HEK293 (cell line): ENCODE results near the gene TGFB1.

Experiments
- BCL6B ChIP-seq: fragments of 450-650 bp; formaldehyde crosslinking; IDR thresholded peaks from 2 replicates; pipeline ENCODE4 v1.5.1; 2017; ENCODE audit warnings: missing biosample characterization, missing genetic modification characterization
- HOXD13 ChIP-seq: sonication (generic); formaldehyde crosslinking; IDR thresholded peaks from 2 replicates; pipeline ENCODE4 v1.8.0; 2022; ENCODE audit warnings: missing genetic modification reagents, borderline replicate concordance
- KLF7 ChIP-seq: fragments of 450-650 bp; formaldehyde crosslinking; IDR thresholded peaks from 2 replicates; pipeline ENCODE4 v1.5.1; 2016; ENCODE audit warnings: missing biosample characterization, missing genetic modification characterization, borderline replicate concordance
- RBAK ChIP-seq: fragments of 450-650 bp; formaldehyde crosslinking; IDR thresholded peaks from 2 replicates; pipeline ENCODE4 v1.5.1; 2016; ENCODE audit warnings: missing biosample characterization, missing genetic modification characterization
- TCF7L2 ChIP-seq: IDR thresholded peaks from 2 replicates; pipeline ENCODE4 v1.6.1; 2011; ENCODE audit warnings: low read depth, mild to moderate bottlenecking, inconsistent platforms, low read length, moderate library complexity, borderline replicate concordance
- YY1 ChIP-seq: fragments of 450-650 bp; formaldehyde crosslinking; IDR thresholded peaks from 2 replicates; pipeline ENCODE4 v1.5.1; 2018; ENCODE audit warnings: missing biosample characterization, missing genetic modification characterization
- ZBTB11 ChIP-seq: fragments of 450-650 bp; formaldehyde crosslinking; conservative IDR thresholded peaks from 2 replicates; pipeline ENCODE4 v1.5.1; 2016; ENCODE audit warnings: low read depth, missing biosample characterization, missing genetic modification characterization
- ZBTB48 ChIP-seq: fragments of 450-650 bp; formaldehyde crosslinking; IDR thresholded peaks from 2 replicates; pipeline ENCODE4 v1.5.1; 2016; ENCODE audit warnings: missing biosample characterization, missing genetic modification characterization
- ZBTB8A ChIP-seq: fragments of 450-650 bp; formaldehyde crosslinking; IDR thresholded peaks from 2 replicates; pipeline ENCODE4 v1.5.1; 2016; ENCODE audit warnings: missing biosample characterization, missing genetic modification characterization
- ZNF114 ChIP-seq: fragments of 450-650 bp; formaldehyde crosslinking; IDR thresholded peaks from 2 replicates; pipeline ENCODE4 v1.5.0; 2017; ENCODE audit warnings: missing biosample characterization, missing genetic modification characterization
- ZNF133 ChIP-seq: fragments of 450-650 bp; formaldehyde crosslinking; IDR thresholded peaks from 2 replicates; pipeline ENCODE4 v1.5.1; 2016; ENCODE audit warnings: missing biosample characterization, missing genetic modification characterization
- ZNF146 ChIP-seq: fragments of 450-650 bp; formaldehyde crosslinking; IDR thresholded peaks from 2 replicates; pipeline ENCODE4 v1.5.1; 2016; ENCODE audit warnings: missing biosample characterization, missing genetic modification characterization
- ZNF155 ChIP-seq: fragments of 450-650 bp; formaldehyde crosslinking; IDR thresholded peaks from 2 replicates; pipeline ENCODE4 v1.5.1; 2016; ENCODE audit warnings: missing biosample characterization, missing genetic modification characterization
- ZNF248 ChIP-seq: fragments of 450-650 bp; formaldehyde crosslinking; IDR thresholded peaks from 2 replicates; pipeline ENCODE4 v1.5.1; 2017; ENCODE audit warnings: missing biosample characterization, missing genetic modification characterization
- ZNF266 ChIP-seq: fragments of 450-650 bp; formaldehyde crosslinking; IDR thresholded peaks from 2 replicates; pipeline ENCODE4 v1.5.1; 2016; ENCODE audit warnings: missing biosample characterization, missing genetic modification characterization, low read depth
- ZNF37A ChIP-seq: fragments of 450-650 bp; IDR thresholded peaks from 2 replicates; pipeline ENCODE4 v1.5.1; 2018; ENCODE audit warnings: missing biosample characterization, missing genetic modification characterization
- ZNF391 ChIP-seq: fragments of 450-650 bp; formaldehyde crosslinking; IDR thresholded peaks from 2 replicates; pipeline ENCODE4 v1.5.1; 2016; ENCODE audit warnings: low read depth, missing biosample characterization, missing genetic modification characterization, borderline replicate concordance
- ZNF416 ChIP-seq: fragments of 450-650 bp; formaldehyde crosslinking; IDR thresholded peaks from 2 replicates; pipeline ENCODE4 v1.5.1; 2016; ENCODE audit warnings: missing biosample characterization, missing genetic modification characterization
- ZNF426 ChIP-seq: fragments of 450-650 bp; formaldehyde crosslinking; IDR thresholded peaks from 2 replicates; pipeline ENCODE4 v1.5.1; 2017; ENCODE audit warnings: missing biosample characterization, missing genetic modification characterization, mild to moderate bottlenecking, inconsistent platforms, moderate library complexity
- ZNF501 ChIP-seq: fragments of 450-650 bp; formaldehyde crosslinking; IDR thresholded peaks from 2 replicates; pipeline ENCODE4 v1.5.1; 2016; ENCODE audit warnings: missing biosample characterization, missing genetic modification characterization
- ZNF510 ChIP-seq: fragments of 450-650 bp; formaldehyde crosslinking; IDR thresholded peaks from 2 replicates; pipeline ENCODE4 v1.5.1; 2018; ENCODE audit warnings: mild to moderate bottlenecking, missing genetic modification characterization, missing biosample characterization; ENCODE audit not compliant: insufficient replicate concordance
- ZNF561 ChIP-seq: fragments of 450-650 bp; IDR thresholded peaks from 2 replicates; pipeline ENCODE4 v1.5.1; 2018; ENCODE audit warnings: missing biosample characterization, missing genetic modification characterization, borderline replicate concordance
- ZNF626 ChIP-seq: fragments of 450-650 bp; sonication (Bioruptor Pico); formaldehyde crosslinking; IDR thresholded peaks from 2 replicates; pipeline ENCODE4 v1.5.1; 2018; ENCODE audit warnings: missing biosample characterization, missing genetic modification characterization, inconsistent platforms
- ZNF670 ChIP-seq: fragments of 450-650 bp; formaldehyde crosslinking; IDR thresholded peaks from 2 replicates; pipeline ENCODE4 v1.5.1; 2016; ENCODE audit warnings: missing biosample characterization, missing genetic modification characterization, low read depth
- ZNF692 ChIP-seq: fragments of 450-650 bp; formaldehyde crosslinking; IDR thresholded peaks from 2 replicates; pipeline ENCODE4 v1.5.1; 2016; ENCODE audit warnings: missing biosample characterization, missing genetic modification characterization
- ZNF747 ChIP-seq: fragments of 450-650 bp; formaldehyde crosslinking; IDR thresholded peaks from 2 replicates; pipeline ENCODE4 v1.5.1; 2016; ENCODE audit warnings: missing biosample characterization, missing genetic modification characterization
- ZNF785 ChIP-seq: fragments of 450-650 bp; formaldehyde crosslinking; IDR thresholded peaks from 2 replicates; pipeline ENCODE4 v1.5.1; 2016; ENCODE audit warnings: missing biosample characterization, missing genetic modification characterization
- ZNF837 ChIP-seq: fragments of 450-650 bp; formaldehyde crosslinking; IDR thresholded peaks from 2 replicates; pipeline ENCODE4 v1.5.1; 2016; ENCODE audit warnings: missing biosample characterization, missing genetic modification characterization
- ZSCAN23 ChIP-seq: fragments of 450-650 bp; formaldehyde crosslinking; IDR thresholded peaks from 2 replicates; pipeline ENCODE4 v1.5.1; 2016; ENCODE audit warnings: missing biosample characterization, missing genetic modification characterization
- TF ChIP-seq, protein P1 (sequence below): fragments of 450-650 bp; formaldehyde crosslinking; IDR thresholded peaks from 2 replicates; pipeline ENCODE4 v1.5.1; 2016; ENCODE audit warnings: missing biosample characterization, missing genetic modification characterization
- TF ChIP-seq, protein P2 (sequence below): fragments of 450-650 bp; IDR thresholded peaks from 2 replicates; pipeline ENCODE4 v1.5.1; 2018; ENCODE audit warnings: missing biosample characterization, mild to moderate bottlenecking, missing genetic modification characterization
- TF ChIP-seq, protein P3 (sequence below): fragments of 450-650 bp; formaldehyde crosslinking; IDR thresholded peaks from 2 replicates; pipeline ENCODE4 v1.5.1; 2016; ENCODE audit warnings: missing biosample characterization, missing genetic modification characterization

Gene TGFB1

DNA sequence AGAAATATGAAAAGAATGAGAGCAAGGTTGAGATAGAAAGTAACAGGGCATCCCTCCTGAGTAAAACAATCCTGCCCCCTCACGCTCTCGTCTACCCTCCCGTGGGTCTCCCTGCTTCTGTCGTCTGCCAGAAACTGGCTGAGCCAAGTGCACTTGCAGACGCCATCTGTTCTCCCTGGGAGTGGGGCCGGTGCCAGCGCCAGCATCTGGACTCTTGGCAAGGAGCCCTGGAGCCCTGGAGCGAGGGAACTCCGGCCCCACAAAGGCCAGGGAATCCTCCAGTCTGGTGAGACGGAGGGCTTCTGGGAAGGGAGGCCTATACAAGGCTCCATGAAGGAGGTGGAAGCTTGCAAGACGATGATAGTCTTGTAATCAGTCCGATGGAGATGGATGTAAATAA lies 20.3 kb upstream of the TGFB1 start (continued):
- TF ChIP-seq ZNF248 (no peak), ZNF510 (tag by site-specific recombination) (no peak), ZNF426 (tag by site-specific recombination) (no peak), ZNF626 (tag by site-specific recombination) (no peak), ZNF561 (tag by site-specific recombination) (no peak), ZNF785 (tag by site-specific recombination) (no peak), RBAK (tag by site-specific recombination) (no peak), ZNF747 (no peak), KLF7 (tag by site-specific recombination) (no peak), TCF7L2 (no peak), ZBTB11 (tag by site-specific recombination) (no peak), BCL6B (tag by site-specific recombination) (no peak), ZNF391 (tag by site-specific recombination) (no peak), ZNF146 (no peak), YY1 (tag by site-specific recombination) (no peak), ZBTB48 (tag by site-specific recombination) (peak; percentile 96), ZNF266 (tag by site-specific recombination) (no peak), ZNF416 (no peak), ZNF501 (tag by site-specific recombination) (no peak), ZNF155 (tag by site-specific recombination) (no peak), ZNF37A (tag by site-specific recombination) (no peak), HOXD13 (CRISPR knock-in tag) (no peak), ZNF114 (tag by site-specific recombination) (no peak), ZNF837 (no peak), ZNF670 (tag by site-specific recombination) (no peak), ZSCAN23 (tag by site-specific recombination) (no peak), ZBTB8A (tag by site-specific recombination) (peak; percentile 63), ZNF133 (no peak), ZNF692 (peak; percentile 96)
- TF ChIP-seq, protein P1, sequence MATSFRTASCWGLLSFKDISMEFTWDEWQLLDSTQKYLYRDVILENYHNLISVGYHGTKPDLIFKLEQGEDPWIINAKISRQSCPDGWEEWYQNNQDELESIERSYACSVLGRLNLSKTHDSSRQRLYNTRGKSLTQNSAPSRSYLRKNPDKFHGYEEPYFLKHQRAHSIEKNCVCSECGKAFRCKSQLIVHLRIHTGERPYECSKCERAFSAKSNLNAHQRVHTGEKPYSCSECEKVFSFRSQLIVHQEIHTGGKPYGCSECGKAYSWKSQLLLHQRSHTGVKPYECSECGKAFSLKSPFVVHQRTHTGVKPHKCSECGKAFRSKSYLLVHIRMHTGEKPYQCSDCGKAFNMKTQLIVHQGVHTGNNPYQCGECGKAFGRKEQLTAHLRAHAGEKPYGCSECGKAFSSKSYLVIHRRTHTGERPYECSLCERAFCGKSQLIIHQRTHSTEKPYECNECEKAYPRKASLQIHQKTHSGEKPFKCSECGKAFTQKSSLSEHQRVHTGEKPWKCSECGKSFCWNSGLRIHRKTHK (tag by site-specific recombination), result no peak
- TF ChIP-seq, protein P2, sequence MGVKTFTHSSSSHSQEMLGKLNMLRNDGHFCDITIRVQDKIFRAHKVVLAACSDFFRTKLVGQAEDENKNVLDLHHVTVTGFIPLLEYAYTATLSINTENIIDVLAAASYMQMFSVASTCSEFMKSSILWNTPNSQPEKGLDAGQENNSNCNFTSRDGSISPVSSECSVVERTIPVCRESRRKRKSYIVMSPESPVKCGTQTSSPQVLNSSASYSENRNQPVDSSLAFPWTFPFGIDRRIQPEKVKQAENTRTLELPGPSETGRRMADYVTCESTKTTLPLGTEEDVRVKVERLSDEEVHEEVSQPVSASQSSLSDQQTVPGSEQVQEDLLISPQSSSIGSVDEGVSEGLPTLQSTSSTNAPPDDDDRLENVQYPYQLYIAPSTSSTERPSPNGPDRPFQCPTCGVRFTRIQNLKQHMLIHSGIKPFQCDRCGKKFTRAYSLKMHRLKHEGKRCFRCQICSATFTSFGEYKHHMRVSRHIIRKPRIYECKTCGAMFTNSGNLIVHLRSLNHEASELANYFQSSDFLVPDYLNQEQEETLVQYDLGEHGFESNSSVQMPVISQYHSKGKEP (tag by site-specific recombination), result peak; percentile 69; the same call in 1 of the 2 replicates
- TF ChIP-seq, protein P3, sequence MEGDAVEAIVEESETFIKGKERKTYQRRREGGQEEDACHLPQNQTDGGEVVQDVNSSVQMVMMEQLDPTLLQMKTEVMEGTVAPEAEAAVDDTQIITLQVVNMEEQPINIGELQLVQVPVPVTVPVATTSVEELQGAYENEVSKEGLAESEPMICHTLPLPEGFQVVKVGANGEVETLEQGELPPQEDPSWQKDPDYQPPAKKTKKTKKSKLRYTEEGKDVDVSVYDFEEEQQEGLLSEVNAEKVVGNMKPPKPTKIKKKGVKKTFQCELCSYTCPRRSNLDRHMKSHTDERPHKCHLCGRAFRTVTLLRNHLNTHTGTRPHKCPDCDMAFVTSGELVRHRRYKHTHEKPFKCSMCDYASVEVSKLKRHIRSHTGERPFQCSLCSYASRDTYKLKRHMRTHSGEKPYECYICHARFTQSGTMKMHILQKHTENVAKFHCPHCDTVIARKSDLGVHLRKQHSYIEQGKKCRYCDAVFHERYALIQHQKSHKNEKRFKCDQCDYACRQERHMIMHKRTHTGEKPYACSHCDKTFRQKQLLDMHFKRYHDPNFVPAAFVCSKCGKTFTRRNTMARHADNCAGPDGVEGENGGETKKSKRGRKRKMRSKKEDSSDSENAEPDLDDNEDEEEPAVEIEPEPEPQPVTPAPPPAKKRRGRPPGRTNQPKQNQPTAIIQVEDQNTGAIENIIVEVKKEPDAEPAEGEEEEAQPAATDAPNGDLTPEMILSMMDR, result no peak
